ENCODE measurements around the gene SLC40A1. TPM values are rescaled to one million over a fixed set of nuclear protein-coding genes. Genes with fewer than 3 reads are reported as not detected.

SLC40A1 gene
- total and polyA plus RNA-seq, 2 of the 13 experiments (the other 11 are each of a cell fraction or from before 2014, with no cell fraction given) = 10.6 to 24.9 TPM

DNA sequence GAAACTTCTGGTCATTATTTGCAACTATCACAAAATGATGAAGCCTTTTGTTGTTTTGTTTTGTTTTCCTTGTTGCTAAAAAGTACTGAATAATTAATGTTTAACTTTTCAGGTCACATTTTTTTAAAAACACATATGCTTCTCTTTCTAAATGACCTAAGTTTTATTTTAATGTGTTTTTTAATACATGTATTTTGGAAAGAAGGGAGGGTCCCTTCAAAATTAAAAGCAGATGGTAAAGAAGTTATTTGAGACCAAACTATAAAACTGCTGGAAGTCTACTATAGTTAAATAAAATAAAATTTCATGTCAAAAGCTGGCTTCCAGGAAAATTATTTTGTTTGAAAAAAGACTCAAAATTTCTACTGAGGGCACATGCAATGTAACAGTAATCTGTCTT, 41.2 kb upstream of the SLC40A1 start:
- TF ChIP-seq NBN (conservative IDR thresholded peaks at IDR 0.05) = no peak
- no peak for TF ChIP-seq PPARG (CRISPR knock-in tag; conservative IDR thresholded peaks at IDR 0.05)
- TF ChIP-seq ZNF878 (CRISPR knock-in tag; IDR thresholded peaks at IDR 0.05) = no peak
- TF ChIP-seq, protein P1, sequence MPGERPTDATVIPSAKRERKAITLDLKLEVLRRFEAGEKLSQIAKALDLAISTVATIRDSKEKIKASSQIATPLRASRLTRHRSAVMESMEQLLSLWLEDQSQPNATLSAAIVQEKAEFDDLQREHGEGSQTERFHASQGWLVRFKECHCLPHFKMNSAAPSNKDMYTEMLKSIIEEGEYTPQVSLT (CRISPR knock-in tag; IDR thresholded peaks at IDR 0.05; ENCODE audit: borderline replicate concordance, low read depth) = no peak
- TF ChIP-seq ONECUT2 (CRISPR knock-in tag; IDR thresholded peaks at IDR 0.05) = no peak
- TF ChIP-seq WIZ (CRISPR knock-in tag; IDR thresholded peaks at IDR 0.05) = no peak
- no peak for TF ChIP-seq YEATS4 (CRISPR knock-in tag; IDR thresholded peaks at IDR 0.05; ENCODE audit: borderline replicate concordance)
- TF ChIP-seq GTF2F1 (IDR thresholded peaks at IDR 0.05; ENCODE audit: low read length) = no peak
- no peak for TF ChIP-seq KLF9 (CRISPR knock-in tag; IDR thresholded peaks at IDR 0.05; ENCODE audit: low read depth)
- TF ChIP-seq PITX1 (CRISPR knock-in tag; IDR thresholded peaks at IDR 0.05) = no peak
- TF ChIP-seq CBX1 (IDR thresholded peaks at IDR 0.05; ENCODE audit: low read depth) = no peak
- TF ChIP-seq ZNF598 (CRISPR knock-in tag; IDR thresholded peaks at IDR 0.05; ENCODE audit: borderline replicate concordance) = no peak
- no peak for TF ChIP-seq SNRNP70 (IDR thresholded peaks at IDR 0.05; ENCODE audit: low read depth, low read length)
- no peak for TF ChIP-seq SUZ12 (IDR thresholded peaks at IDR 0.05; ENCODE audit: low read depth, low read length)
- TF ChIP-seq ZNF674 (CRISPR knock-in tag; IDR thresholded peaks at IDR 0.05; ENCODE audit: low read depth) = no peak
- intact Hi-C loops (cut with micrococcal nuclease; ENCODE audit: unreplicated experiment) = no loop called here

More for the DNA sequence above, 41.2 kb upstream of the SLC40A1 start:
- ATAC-seq (no peak), FAIRE-seq (no peak), DNase-seq (ENCODE audit: low spot score) (no peak)
- Histone ChIP-seq H4K20me1 (ENCODE audit: insufficient read depth, low read length) (no peaks in the 10 kb centered on the region), H3K9ac (ENCODE audit: insufficient read depth, low read depth, low read length) (no peak overlapping the region), H2AFZ (ENCODE audit: low read length) (no peak overlapping the region), H3K4me3 (replicated peaks in 1 of 3; ENCODE audit: insufficient read depth in 1 of 3, low read depth in 2 of 3, low read length in 3 of 3) (no peak overlapping the region), H3K36me3 (replicated peaks in 1 of 2; ENCODE audit: control insufficient read depth in 1 of 2, insufficient read depth in 2 of 2, low read length in 2 of 2) (no peaks in the 10 kb centered on the region), H3K4me2 (ENCODE audit: low read depth, low read length) (no peak overlapping the region), H3K9me3 (ENCODE audit: low read length) (no peaks in the 10 kb centered on the region), H3K27me3 (ENCODE audit: control insufficient read depth in 1 of 2, insufficient read depth in 2 of 2, low read length in 2 of 2) (no peaks in the 10 kb centered on the region), H3K27ac (ENCODE audit: extremely low read length, insufficient read depth, low read length) (no peak overlapping the region), H3K4me1 (ENCODE audit: insufficient read depth, low read length) (peaks cover 19% of the 10 kb centered on the region), H3K79me2 (ENCODE audit: insufficient read depth, low read length) (no peaks in the 10 kb centered on the region)
- ChIA-PET POLR2A (no interaction called here), CTCF (ENCODE audit: low intra/inter-chr PET ratio, low total read pairs) (no interaction called here)
- no TSS peak for BruUV-seq (replicated peaks)
- in situ Hi-C loops (cut with HindIII; ENCODE audit: extremely low pct_ligation_motif_present, low pct_unique_long_range_greater_than_20kb) = no loop called here
